DOHH2 (cell line): ENCODE results near the gene NHLRC3.

Experiments used
- H3F3A ChIP-seq: fragments of 200-600 bp; sonication (generic), shearing (Covaris generic); 2 replicates; pipeline ENCODE4 v1.6.0; 2016; ENCODE audit warnings: antibody characterized with exemption, mild to moderate bottlenecking; ENCODE audit not compliant: control insufficient read depth, insufficient read depth
- H3K27ac ChIP-seq: fragments of 200-600 bp; sonication (generic); 2 replicates; pipeline ENCODE4 v1.5.1; 2014; ENCODE audit warnings: low read depth, mild to moderate bottlenecking, low read length, moderate library complexity
- H3K27me3 ChIP-seq: fragments of 200-600 bp; sonication (generic); 2 replicates; pipeline ENCODE4 v1.6.1; 2014; ENCODE audit warnings: mild to moderate bottlenecking, low read length, mixed read lengths; ENCODE audit not compliant: control insufficient read depth
- H3K36me3 ChIP-seq: fragments of 200-600 bp; sonication (generic); 2 replicates; pipeline ENCODE4 v1.6.1; 2014; ENCODE audit warnings: mild to moderate bottlenecking, low read length, moderate library complexity, mixed read lengths; ENCODE audit not compliant: control insufficient read depth
- H3K4me1 ChIP-seq: fragments of 200-600 bp; sonication (generic); 2 replicates; pipeline ENCODE4 v1.6.1; 2014; ENCODE audit warnings: mild to moderate bottlenecking, low read length, mixed read lengths; ENCODE audit not compliant: control insufficient read depth
- H3K4me2 ChIP-seq: fragments of 200-600 bp; sonication (generic); 2 replicates; pipeline ENCODE4 v1.6.0; 2014; ENCODE audit warnings: mild to moderate bottlenecking, low read length, moderate library complexity
- H3K4me3 ChIP-seq: fragments of 200-600 bp; sonication (generic); 2 replicates; pipeline ENCODE4 v1.5.1; 2014; ENCODE audit warnings: mild to moderate bottlenecking, low read length, mixed read lengths
- H3K79me2 ChIP-seq: fragments of 200-600 bp; sonication (generic); 2 replicates; pipeline ENCODE4 v1.6.1; 2014; ENCODE audit warnings: mild to moderate bottlenecking, low read length, mixed read lengths; ENCODE audit not compliant: control insufficient read depth
- H3K9me2 ChIP-seq: fragments of 200-600 bp; sonication (generic); replicated peaks from 2 replicates; pipeline ENCODE4 v1.6.1; 2014; ENCODE audit warnings: mild to moderate bottlenecking, low read length, mixed read lengths; ENCODE audit not compliant: control insufficient read depth
- H3K9me3 ChIP-seq: fragments of 200-600 bp; sonication (generic); 2 replicates; pipeline ENCODE4 v1.6.1; 2014; ENCODE audit warnings: antibody characterized with exemption, low read length, mixed read lengths; ENCODE audit not compliant: control insufficient read depth, insufficient read depth
- H4K20me1 ChIP-seq: fragments of 200-600 bp; sonication (generic); 2 replicates; pipeline ENCODE4 v1.6.0; 2014; ENCODE audit warnings: low read depth, mild to moderate bottlenecking, antibody characterized with exemption, low read length, moderate library complexity; ENCODE audit not compliant: control insufficient read depth, insufficient read depth
- CTCF ChIP-seq: fragments of 200-600 bp; sonication (generic); IDR thresholded peaks from one replicate; pipeline ENCODE4 v1.5.1; 2014; ENCODE audit warnings: antibody characterized with exemption, mild to moderate bottlenecking, low read depth, low read length; ENCODE audit not compliant: poor library complexity, severe bottlenecking
- EZH2phosphoT487 ChIP-seq: fragments of 200-600 bp; sonication (generic); IDR thresholded peaks from 2 replicates; pipeline ENCODE4 v1.6.1; 2017; ENCODE audit warnings: borderline replicate concordance, mild to moderate bottlenecking, antibody characterized with exemption, low read length, moderate library complexity, mixed read lengths

NHLRC3 gene

GRCh38 chr13:39099231-39099630, 61.0 kb downstream of the NHLRC3 start:
- Histone ChIP-seq H3K4me1 (no peaks in the 10 kb centered on the region), H3K79me2 (no peaks in the 10 kb centered on the region), H3K27ac (no peak overlapping the region), H3F3A (no peaks in the 10 kb centered on the region), H3K36me3 (no peaks in the 10 kb centered on the region), H3K4me3 (no peak overlapping the region), H3K27me3 (peaks cover 3% of the 10 kb centered on the region; the same call in 1 of the 2 replicates), H3K9me3 (no peaks in the 10 kb centered on the region), H3K9me2 (no peaks in the 10 kb centered on the region), H4K20me1 (no peaks in the 10 kb centered on the region), H3K4me2 (no peak overlapping the region)
- TF ChIP-seq EZH2phosphoT487 (no peak), CTCF (no peak)
